GM18519 (cell line): ENCODE measurements around the gene TSPAN13.

Source experiments
- ATAC-seq: cut with Tn5 transposase; IDR thresholded peaks from one replicate; pipeline ENCODE4 v1.9.1; 2021; ENCODE audit warnings: mild to moderate bottlenecking, moderate library complexity; ENCODE audit not compliant: unreplicated experiment, low FRiP score

TSPAN13 gene

DNA sequence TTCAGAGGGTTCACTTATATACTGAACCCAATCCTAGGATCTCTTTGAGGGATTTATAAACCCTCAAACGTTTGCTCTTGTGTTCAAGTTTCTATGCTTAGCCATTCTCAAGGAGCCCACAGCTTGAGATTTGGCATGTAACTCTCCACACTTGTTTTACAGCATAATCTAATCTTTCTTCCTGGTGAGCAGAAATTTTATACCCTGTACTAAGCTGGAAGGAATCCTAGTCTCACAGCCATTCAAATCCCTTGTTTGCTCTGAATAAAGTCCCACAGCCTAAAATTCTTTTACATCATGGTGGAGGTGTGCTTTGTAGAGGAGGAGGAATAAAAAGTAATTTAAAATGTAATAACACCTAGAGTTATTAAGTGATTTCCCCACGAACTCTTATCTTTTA is 56.6 kb downstream of the TSPAN13 start:
- no peak for ATAC-seq

DNA sequence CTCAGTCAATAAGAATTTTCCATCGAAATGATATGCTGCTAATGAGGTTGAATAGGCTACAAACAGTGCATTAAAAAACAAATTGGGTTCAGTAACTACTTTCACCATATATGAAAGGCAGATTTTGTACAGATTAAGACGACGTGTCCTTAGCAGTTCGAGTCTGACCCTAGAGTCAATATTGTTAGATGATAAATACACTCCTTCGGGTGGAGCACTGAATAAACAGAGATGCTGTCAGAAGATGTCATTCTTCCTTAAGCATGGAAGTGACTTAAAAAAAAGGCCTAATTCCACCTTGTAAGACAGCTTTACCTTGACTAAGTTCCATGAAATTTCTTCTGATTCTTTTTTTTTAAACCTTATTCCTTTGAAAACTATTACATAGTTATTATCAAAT is 57.0 kb downstream of the TSPAN13 start:
- no peak for ATAC-seq

DNA sequence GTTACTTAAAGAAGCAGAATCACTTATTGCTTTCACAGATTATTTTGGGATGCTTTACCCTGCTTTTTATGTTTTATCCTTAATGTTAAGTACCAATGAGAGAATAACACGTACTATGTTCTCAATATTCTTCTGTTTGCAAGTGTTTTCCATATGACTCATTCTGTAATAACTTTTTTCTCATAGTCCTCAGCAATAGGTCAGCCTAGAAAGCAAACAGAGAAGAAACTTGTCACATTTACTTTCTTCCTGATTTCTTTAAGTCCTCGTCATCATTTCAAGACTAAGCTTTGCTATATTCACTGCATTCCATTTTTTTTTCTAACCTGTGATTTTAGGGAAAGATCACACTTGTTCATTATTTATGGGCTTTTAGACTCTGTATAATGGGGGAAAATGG is 58.0 kb downstream of the TSPAN13 start:
- ATAC-seq = no peak

DNA sequence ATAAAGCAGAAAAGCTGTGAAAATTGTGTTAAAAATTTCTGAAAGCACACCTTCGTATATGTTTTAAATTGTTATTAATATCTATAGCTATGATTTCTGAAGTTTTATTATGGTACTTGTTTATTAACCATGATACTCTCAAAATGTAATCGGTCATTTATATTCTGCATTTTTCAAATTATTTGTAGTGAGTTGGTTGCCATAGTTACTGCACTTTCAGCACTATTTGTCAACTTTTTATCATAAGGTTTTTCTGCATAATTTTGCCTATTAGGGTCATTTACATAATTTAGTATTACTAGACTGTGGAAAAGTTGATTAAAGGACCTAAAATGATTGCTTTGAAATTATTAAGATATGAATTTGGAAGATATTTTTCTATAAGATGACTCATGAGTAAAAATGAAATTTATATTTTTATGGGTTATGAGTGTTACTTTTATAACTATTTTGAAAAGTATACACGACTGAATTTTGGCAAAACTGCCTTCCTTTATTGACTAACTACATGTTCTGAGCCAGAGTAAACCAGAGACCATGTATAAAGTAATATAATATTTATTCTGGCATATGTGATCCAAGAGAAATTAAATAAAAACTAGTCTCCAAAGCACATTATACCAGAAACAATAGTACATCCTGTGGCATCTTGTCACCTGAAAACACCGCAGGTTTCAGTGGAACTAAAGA is 59.1 kb downstream of the TSPAN13 start:
- no peak for ATAC-seq

DNA sequence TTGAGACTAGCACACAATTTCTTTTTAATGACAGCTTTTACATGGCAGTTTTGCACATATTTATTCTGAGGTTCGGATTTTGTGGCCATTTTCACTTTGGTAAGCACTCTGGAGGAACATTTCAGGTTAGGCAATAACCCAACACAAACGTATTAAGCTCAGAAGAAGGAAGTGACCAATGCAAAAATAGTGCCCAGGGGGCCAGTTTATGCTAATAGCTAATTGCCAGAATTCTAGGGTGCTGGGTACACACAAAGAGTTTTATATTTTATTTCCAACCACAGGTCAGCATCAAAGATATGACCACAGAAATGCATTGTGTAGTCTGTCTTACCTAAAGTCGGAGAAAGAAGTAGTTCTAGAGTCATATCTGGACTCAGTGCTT is 59.7 kb downstream of the TSPAN13 start:
- no peak for ATAC-seq

DNA sequence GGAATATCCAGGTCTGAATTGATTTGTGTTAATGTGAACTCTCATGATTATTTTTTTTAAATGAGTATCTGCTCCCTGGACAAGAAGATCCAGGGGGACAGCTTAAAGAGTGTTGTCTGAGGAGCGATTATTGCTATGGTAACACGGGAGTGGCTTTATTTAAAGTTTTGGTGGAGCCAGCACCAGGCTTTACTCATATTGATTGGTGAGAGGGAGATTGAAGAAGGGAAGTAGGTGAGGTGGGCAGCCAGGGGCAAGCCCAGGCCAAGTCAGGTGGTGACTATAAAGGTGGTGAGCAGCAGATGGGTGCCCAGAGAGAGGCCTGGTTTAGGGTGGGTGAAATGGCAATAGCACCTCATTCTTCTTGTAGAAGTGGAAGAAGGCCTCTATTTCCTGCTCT is 61.4 kb downstream of the TSPAN13 start:
- ATAC-seq = no peak

DNA sequence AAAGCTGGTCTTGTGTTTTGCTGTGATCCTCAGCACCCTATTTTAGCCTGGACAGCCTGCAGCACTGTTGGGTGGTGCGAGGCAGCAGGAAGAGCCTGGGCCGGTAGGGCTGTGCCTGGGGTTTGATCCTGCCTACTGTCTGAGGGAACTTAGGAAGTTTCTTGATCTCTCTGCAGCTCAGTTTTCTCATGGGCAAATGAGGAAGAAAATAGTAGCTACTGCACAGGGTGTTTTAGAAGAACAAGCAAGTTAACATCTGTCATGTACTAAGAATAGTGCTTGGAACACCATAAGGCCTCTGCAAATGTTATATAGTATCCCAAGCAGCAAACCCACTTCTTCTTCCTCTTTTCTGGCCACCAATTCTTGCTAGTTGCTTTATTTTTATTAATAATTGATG is 63.3 kb downstream of the TSPAN13 start:
- ATAC-seq = no peak

DNA sequence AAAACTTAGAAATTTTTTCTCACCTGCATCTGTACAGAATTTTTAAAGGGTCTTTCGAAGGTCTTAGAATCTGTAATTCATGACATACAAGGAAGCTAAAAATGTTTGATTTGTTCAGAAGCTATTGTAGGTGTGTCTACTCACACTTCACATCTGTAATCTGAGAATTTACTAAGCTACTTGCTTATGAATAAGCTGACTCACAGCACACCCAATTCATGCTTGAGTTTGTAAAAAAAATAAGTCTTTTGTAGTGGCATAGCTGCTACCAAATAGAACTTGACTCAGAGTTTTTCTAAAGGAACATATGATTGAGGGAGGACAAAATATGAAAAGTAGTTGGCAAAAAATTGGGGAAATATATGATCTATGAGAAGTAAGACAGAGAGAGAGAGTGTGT is 64.0 kb downstream of the TSPAN13 start:
- ATAC-seq = no peak

DNA sequence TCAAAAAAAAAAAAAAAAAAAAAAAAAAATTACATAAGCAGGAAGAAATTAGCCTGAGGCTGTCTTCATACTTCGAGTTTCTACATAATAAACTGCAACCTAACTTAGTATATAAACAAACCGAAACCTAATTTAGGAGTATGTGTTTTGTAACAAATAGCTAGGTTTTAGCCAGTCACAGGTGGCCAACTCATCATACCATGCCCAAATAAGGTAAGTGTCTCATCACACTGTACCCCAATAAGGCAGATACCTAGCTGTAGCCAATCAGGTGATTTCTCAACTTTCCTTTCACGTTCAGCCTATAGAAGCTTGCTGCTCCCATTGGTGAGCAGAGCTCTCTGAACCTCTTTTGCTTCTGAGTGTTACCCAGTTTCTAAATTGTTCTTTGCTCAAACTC is 65.2 kb downstream of the TSPAN13 start:
- no peak for ATAC-seq

DNA sequence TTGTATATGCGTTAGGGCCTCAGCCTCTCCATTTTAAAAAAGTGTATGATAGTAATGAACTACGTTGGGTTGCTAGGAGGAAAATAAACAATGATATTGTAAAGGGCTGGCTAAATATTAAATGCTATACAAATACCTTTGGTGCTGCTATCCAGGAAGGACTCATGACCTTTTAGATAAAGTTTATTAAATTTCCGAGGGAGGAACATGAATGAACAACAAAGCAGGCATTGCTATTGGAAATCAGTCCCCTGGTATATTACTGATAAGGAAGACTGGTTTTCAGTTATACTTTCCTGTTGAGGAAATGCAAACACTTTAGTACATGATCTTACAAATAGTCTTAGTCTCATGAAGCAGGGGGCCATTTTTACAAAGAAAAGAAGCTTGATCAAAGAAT is 68.5 kb downstream of the TSPAN13 start:
- ATAC-seq = no peak

DNA sequence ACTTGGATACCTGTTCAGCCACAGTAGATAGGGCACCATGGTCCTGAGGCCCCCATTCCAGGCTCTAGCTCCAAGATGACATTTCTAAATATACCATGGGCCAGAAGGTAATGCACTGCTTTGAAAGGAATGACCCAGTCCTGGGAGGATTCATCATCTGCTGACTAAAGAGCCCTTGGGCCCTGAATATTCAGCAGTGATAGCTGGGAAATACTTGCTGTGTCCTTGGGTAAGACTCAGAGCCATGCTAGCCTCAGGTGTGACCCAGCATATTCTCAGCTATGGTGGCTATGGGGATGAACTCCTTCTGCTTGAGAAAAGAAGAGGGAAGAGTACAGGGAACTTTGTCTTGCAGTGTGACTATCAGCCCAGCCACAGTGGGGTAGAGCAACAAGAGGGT is 72.5 kb downstream of the TSPAN13 start:
- no peak for ATAC-seq

DNA sequence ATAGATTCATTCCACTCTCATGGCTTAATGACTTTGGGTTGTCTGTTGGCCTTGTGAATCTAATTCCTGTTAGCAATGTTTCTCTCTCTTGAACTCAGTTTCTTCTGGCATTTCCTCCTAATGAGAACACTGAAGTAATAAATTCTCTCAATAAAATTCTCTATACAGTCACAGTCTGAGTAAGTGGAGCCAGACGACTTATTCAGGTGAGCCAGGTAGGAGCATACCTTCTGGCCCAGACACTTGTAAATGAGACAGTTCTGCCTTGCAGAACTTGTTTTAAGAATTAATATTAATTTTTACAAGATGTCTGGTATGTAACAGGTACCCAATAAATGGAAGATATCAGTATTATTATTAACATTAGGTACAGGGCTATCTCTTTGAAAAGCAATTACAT is 79.8 kb downstream of the TSPAN13 start:
- ATAC-seq = no peak
